ENCODE results near the gene TRPM4. TPM values are rescaled to one million over a fixed set of nuclear protein-coding genes. Genes with fewer than 3 reads are reported as not detected.
A peak's percentile ranks its signal among the peaks of the same experiment; 100 is the strongest.

TRPM4 gene
- polyA plus RNA-seq, 1 of the 3 experiments (the other 2 are of a cell fraction), result 20.6 TPM

DNA sequence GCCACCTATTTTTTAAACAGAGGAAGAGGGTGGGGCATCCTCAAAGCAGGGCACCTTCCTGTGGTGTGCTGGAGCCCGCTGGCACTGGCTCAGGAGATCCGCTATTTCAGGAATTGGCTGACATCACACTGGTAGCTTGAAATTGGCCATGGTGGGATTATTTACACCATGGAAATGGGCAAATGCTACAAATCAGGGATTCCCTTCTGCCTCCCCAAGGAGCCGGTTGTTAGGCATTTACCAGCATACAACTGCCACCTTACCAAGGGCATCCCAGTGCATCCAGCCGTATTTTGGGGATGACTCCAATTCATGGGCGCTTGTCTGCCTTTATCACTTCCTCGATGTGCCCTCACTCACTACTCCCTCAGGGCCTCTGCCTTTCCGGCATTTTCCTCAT lies 16.6 kb upstream of the TRPM4 start:
- no peak overlapping the region for H3K9ac ChIP-seq
- peaks cover 3 to 10% of the 10 kb centered on the region in 2 experiments; a peak in 2 of 4 replicates for H3K4me1 ChIP-seq (ENCODE audit: control insufficient read depth in 1 of 2, insufficient read depth in 2 of 2, low read depth in 1 of 2, low read length in 1 of 2)
- WGBS (ENCODE audit: low lambda C conversion rate), result 90% methylated on average over 7 of the region's 7 CpGs
- peaks cover 6% of the 10 kb centered on the region for H3F3A ChIP-seq (replicated peaks; ENCODE audit: insufficient read depth)
- H3K4me3 ChIP-seq (ENCODE audit: low read depth in 2 of 2, low read length in 1 of 2), result no peak overlapping the region
- TF ChIP-seq NRF1 (IDR thresholded peaks at IDR 0.05; ENCODE audit: low read depth, low read length), result no peak
- H3K9me3 ChIP-seq, result no peaks in the 10 kb centered on the region
- CTCF ChIA-PET, result interaction anchor here (1.1 to 3.6 kb wide), 4 partner anchors 12 to 58 kb away, joined by 3 to 19 read pairs (median 4); no protein-coding TSS in a partner anchor
- no peak overlapping the region for H3K4me2 ChIP-seq
- POLR2A ChIA-PET, result no interaction called here
- no peaks in the 10 kb centered on the region for H4K20me1 ChIP-seq (ENCODE audit: insufficient read depth)
- H3K36me3 ChIP-seq (replicated peaks in 1 of 2; ENCODE audit: control insufficient read depth in 1 of 2, insufficient read depth in 2 of 2, low read length in 1 of 2), result no peaks in the 10 kb centered on the region
- no peak overlapping the region for H2AFZ ChIP-seq (ENCODE audit: low read depth)
- H3K27me3 ChIP-seq (ENCODE audit: insufficient read depth), result no peaks in the 10 kb centered on the region
- H3K9me2 ChIP-seq, result no peaks in the 10 kb centered on the region
- H3K27ac ChIP-seq (ENCODE audit: low read depth in 2 of 2, low read length in 1 of 2), result no peak overlapping the region
- H3K79me2 ChIP-seq (ENCODE audit: insufficient read depth), result no peaks in the 10 kb centered on the region
- no peak for DNase-seq

DNA sequence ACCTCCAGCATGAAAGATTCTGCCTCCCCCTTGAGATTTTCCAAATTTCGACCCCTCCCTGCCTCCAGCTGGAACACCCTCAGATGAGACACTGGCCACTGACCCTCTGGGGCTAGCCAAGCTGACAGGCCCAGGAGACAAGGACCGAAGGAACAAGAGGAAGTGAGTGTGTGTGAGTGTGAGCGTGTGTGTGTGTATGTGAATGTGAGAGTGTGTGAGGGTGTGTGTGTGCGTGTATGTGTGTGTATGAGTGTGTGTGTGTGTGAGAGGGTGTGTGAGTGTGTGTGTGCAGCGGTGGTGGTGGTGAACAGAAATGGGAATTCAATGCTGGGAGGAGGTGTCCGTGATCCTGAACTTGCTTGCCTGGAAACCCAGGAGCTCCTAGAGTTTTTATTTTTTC lies 16.2 kb upstream of the TRPM4 start:
- WGBS (ENCODE audit: low lambda C conversion rate), result 76% methylated on average over 6 of the region's 6 CpGs
- Histone ChIP-seq H4K20me1 (ENCODE audit: insufficient read depth) (no peaks in the 10 kb centered on the region), H3K79me2 (ENCODE audit: insufficient read depth) (no peaks in the 10 kb centered on the region), H3K36me3 (replicated peaks in 1 of 2; ENCODE audit: control insufficient read depth in 1 of 2, insufficient read depth in 2 of 2, low read length in 1 of 2) (no peaks in the 10 kb centered on the region), H3K9me2 (no peaks in the 10 kb centered on the region), H3K4me1 (ENCODE audit: control insufficient read depth in 1 of 2, insufficient read depth in 2 of 2, low read depth in 1 of 2, low read length in 1 of 2) (peaks cover 3 to 14% of the 10 kb centered on the region in 2 experiments; a peak in 2 of 4 replicates), H3K9me3 (no peaks in the 10 kb centered on the region), H3K4me3 (ENCODE audit: low read depth in 2 of 2, low read length in 1 of 2) (no peak overlapping the region), H3K9ac (no peak overlapping the region), H3K27ac (ENCODE audit: low read depth in 2 of 2, low read length in 1 of 2) (no peak overlapping the region), H3K27me3 (ENCODE audit: insufficient read depth) (no peaks in the 10 kb centered on the region), H2AFZ (ENCODE audit: low read depth) (no peak overlapping the region), H3K4me2 (no peak overlapping the region), H3F3A (replicated peaks; ENCODE audit: insufficient read depth) (peaks cover 6% of the 10 kb centered on the region)
- DNase-seq, result no peak
- ChIA-PET POLR2A (no interaction called here), CTCF (interaction anchor here (1.1 to 3.6 kb wide), 4 partner anchors 13 to 57 kb away, joined by 3 to 19 read pairs (median 4); no protein-coding TSS in a partner anchor)
- TF ChIP-seq, protein P1, sequence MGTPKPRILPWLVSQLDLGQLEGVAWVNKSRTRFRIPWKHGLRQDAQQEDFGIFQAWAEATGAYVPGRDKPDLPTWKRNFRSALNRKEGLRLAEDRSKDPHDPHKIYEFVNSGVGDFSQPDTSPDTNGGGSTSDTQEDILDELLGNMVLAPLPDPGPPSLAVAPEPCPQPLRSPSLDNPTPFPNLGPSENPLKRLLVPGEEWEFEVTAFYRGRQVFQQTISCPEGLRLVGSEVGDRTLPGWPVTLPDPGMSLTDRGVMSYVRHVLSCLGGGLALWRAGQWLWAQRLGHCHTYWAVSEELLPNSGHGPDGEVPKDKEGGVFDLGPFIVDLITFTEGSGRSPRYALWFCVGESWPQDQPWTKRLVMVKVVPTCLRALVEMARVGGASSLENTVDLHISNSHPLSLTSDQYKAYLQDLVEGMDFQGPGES (IDR thresholded peaks at IDR 0.05; ENCODE audit: low read depth, low read length), result no peak
- TF ChIP-seq POLR2AphosphoS5 (IDR thresholded peaks at IDR 0.05; ENCODE audit: low read depth, low read length) (no peak), NRF1 (IDR thresholded peaks at IDR 0.05; ENCODE audit: low read depth, low read length) (no peak), SMC3 (IDR thresholded peaks at IDR 0.05; ENCODE audit: low read depth, low read length) (no peak), FOXJ3 (CRISPR knock-in tag; IDR thresholded peaks at IDR 0.05) (no peak), TEAD4 (IDR thresholded peaks at IDR 0.05; ENCODE audit: borderline replicate concordance, insufficient read depth) (no peak), TCF12 (IDR thresholded peaks at IDR 0.05) (no peak), MEF2A (IDR thresholded peaks at IDR 0.05; ENCODE audit: borderline replicate concordance, low read depth) (no peak)

DNA sequence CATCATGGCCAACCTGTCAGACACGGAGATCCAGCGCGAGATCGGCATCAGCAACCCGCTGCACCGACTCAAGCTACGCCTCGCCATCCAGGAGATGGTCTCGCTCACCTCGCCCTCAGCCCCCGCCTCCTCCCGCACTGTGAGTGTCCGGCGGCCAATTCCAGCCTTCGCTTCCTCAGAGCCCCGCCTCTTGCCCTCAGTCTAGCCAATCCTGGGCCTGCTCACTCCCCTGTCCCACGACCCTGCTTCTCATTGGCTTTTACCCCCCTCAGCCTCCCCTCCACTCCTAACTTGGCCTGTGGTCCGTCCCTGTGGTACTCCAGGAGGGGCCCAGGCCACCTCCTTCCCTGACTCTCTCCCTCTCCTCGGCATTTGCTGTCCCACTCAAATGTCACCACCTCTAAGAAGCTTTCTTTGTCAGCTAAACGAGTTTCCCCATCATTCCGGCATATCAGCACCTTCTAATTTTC lies 14.7 kb upstream of the TRPM4 start:
- Histone ChIP-seq H4K20me1 (ENCODE audit: insufficient read depth) (no peaks in the 10 kb centered on the region), H3K79me2 (ENCODE audit: insufficient read depth) (no peaks in the 10 kb centered on the region), H3K4me2 (peak overlapping the region; percentile 92), H3K36me3 (replicated peaks in 1 of 2; ENCODE audit: control insufficient read depth in 1 of 2, insufficient read depth in 2 of 2, low read length in 1 of 2) (no peaks in the 10 kb centered on the region), H3F3A (replicated peaks; ENCODE audit: insufficient read depth) (peaks cover 12% of the 10 kb centered on the region), H3K4me1 (ENCODE audit: control insufficient read depth in 1 of 2, insufficient read depth in 2 of 2, low read depth in 1 of 2, low read length in 1 of 2) (peaks cover 3 to 15% of the 10 kb centered on the region in 2 experiments; a peak in 2 of 4 replicates), H2AFZ (ENCODE audit: low read depth) (peak overlapping the region; percentile 88; the same call in 1 of the 2 replicates), H3K9ac (peak overlapping the region; percentile 66), H3K27me3 (ENCODE audit: insufficient read depth) (no peaks in the 10 kb centered on the region), H3K9me2 (no peaks in the 10 kb centered on the region), H3K4me3 (ENCODE audit: low read depth in 2 of 2, low read length in 1 of 2) (peak overlapping the region; percentile 58 to 81), H3K9me3 (no peaks in the 10 kb centered on the region), H3K27ac (ENCODE audit: low read depth in 2 of 2, low read length in 1 of 2) (peak overlapping the region in 1 of 2 experiments; percentile 8; a peak in 1 of 4 replicates)
- DNase-seq, result peak; percentile 95
- POLR2A ChIA-PET, result interaction anchor here (0.6 to 1.0 kb wide), 3 partner anchors 15 to 23 kb away, joined by 3 to 4 read pairs (median 3); no protein-coding TSS in a partner anchor
- CTCF ChIA-PET, result interaction anchor here (0.6 to 11.1 kb wide), 4 partner anchors 22 to 56 kb away, joined by 4 to 87 read pairs (median 4); no protein-coding TSS in a partner anchor
- WGBS (ENCODE audit: low lambda C conversion rate), result 6% methylated on average over 15 of the region's 21 CpGs
- TF ChIP-seq TAF1 (IDR thresholded peaks at IDR 0.05; ENCODE audit: borderline replicate concordance, low read depth, low read length), result 0 out of 2 replicates have a peak, but pooled peaks have one; percentile 35
- TF ChIP-seq TEAD4 (IDR thresholded peaks at IDR 0.05; ENCODE audit: borderline replicate concordance, insufficient read depth), result no peak
- no peak for TF ChIP-seq EZH2phosphoT487 (IDR thresholded peaks at IDR 0.05; ENCODE audit: borderline replicate concordance, low read depth)
- no peak for TF ChIP-seq FOXJ3 (CRISPR knock-in tag; IDR thresholded peaks at IDR 0.05)
- no peak for TF ChIP-seq NFIC (IDR thresholded peaks at IDR 0.05; ENCODE audit: borderline replicate concordance)
- TF ChIP-seq RAD21 (IDR thresholded peaks at IDR 0.05; ENCODE audit: low read length), result no peak
- no peak for TF ChIP-seq RCOR1 (IDR thresholded peaks at IDR 0.05; ENCODE audit: low read length)
- TF ChIP-seq RXRA (IDR thresholded peaks at IDR 0.05; ENCODE audit: borderline replicate concordance, low read depth), result no peak
- TF ChIP-seq, protein P2, sequence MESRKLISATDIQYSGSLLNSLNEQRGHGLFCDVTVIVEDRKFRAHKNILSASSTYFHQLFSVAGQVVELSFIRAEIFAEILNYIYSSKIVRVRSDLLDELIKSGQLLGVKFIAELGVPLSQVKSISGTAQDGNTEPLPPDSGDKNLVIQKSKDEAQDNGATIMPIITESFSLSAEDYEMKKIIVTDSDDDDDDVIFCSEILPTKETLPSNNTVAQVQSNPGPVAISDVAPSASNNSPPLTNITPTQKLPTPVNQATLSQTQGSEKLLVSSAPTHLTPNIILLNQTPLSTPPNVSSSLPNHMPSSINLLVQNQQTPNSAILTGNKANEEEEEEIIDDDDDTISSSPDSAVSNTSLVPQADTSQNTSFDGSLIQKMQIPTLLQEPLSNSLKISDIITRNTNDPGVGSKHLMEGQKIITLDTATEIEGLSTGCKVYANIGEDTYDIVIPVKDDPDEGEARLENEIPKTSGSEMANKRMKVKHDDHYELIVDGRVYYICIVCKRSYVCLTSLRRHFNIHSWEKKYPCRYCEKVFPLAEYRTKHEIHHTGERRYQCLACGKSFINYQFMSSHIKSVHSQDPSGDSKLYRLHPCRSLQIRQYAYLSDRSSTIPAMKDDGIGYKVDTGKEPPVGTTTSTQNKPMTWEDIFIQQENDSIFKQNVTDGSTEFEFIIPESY (IDR thresholded peaks at IDR 0.05; ENCODE audit: borderline replicate concordance, low read depth), result no peak
- TF ChIP-seq MXI1 (IDR thresholded peaks at IDR 0.05; ENCODE audit: low read depth, low read length), result peak; percentile 61; the same call in 1 of the 2 replicates
- TF ChIP-seq ELF1 (IDR thresholded peaks at IDR 0.05), result no peak
- TF ChIP-seq YY1 (IDR thresholded peaks at IDR 0.05; ENCODE audit: low read depth), result no peak

All from SK-N-SH (cell line).